ENCODE results near the gene MYEOV. TPM values are rescaled to one million over a fixed set of nuclear protein-coding genes. Genes with fewer than 3 reads are reported as not detected.

The MYEOV gene
- total and polyA plus RNA-seq, 9 of the 15 experiments (the other 6 are each of a cell fraction or from before 2014, with no cell fraction given) = 10.2 to 133 (median 32.2) TPM

DNA sequence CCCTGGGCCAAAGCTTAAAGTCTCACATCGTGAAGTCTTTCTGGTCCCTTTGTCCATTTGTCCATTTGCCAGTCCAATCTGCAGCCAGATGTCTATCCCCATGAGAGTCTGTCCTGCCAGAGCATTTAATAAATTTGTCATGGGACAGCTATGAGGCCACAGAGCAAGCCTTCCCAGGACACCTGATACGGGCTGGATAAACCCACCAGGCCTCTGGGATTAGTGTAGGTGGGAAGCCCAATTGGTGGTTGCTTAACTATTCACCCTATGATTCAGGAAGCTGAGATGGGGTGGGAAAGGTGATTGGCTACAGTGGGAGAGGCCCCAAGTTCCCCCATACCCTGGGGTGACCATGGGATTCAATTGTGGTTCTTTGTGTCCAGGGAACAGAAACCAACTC, 39.9 kb downstream of the MYEOV start:
- POLR2A ChIA-PET = interaction anchor here (0.8 to 0.9 kb wide), 2 partner anchors 9 to 268 kb away, joined by 4 read pairs; no protein-coding TSS in a partner anchor
- 65% methylated on average over 2 of the region's 2 CpGs for WGBS (ENCODE audit: insufficient coverage, low coverage, missing lambda C conversion rate)
- in situ Hi-C loops (cut with MboI) (no loop called here), intact Hi-C loops (cut with micrococcal nuclease) (no loop called here)
- CTCF ChIA-PET (ENCODE audit: low intra/inter-chr PET ratio) = no interaction called here
- Histone ChIP-seq H2AFZ (ENCODE audit: low read depth, low read length) (no peak overlapping the region), H3K4me2 (ENCODE audit: insufficient read depth, low read length) (no peak overlapping the region), H3K27ac (ENCODE audit: extremely low read depth, low read depth, low read length) (no peak overlapping the region), H4K20me1 (replicated peaks; ENCODE audit: control insufficient read depth, insufficient read depth, low read length) (0 out of 2 replicates have a peak, but pooled peaks cover 6% of the 10 kb centered on the region), H3K4me1 (replicated peaks in 1 of 2; ENCODE audit: control insufficient read depth in 2 of 2, insufficient read depth in 2 of 2, low read length in 2 of 2) (peaks cover 0 to 16% of the 10 kb centered on the region in 2 experiments; a peak in 4 of 5 replicates), H3K9me3 (replicated peaks; ENCODE audit: control insufficient read depth, insufficient read depth, low read depth, low read length) (no peaks in the 10 kb centered on the region), H3K9me1 (ENCODE audit: control insufficient read depth, insufficient read depth, low read length) (peaks cover 6% of the 10 kb centered on the region), H3K4me3 (no peak overlapping the region), H3K27me3 (ENCODE audit: control insufficient read depth in 2 of 2, insufficient read depth in 2 of 2, low read length in 2 of 2) (no peaks in the 10 kb centered on the region; a peak in 1 of 5 replicates), H3K79me2 (ENCODE audit: control insufficient read depth, insufficient read depth, low read length) (peaks cover 37% of the 10 kb centered on the region), H3K36me3 (ENCODE audit: control insufficient read depth, insufficient read depth, low read length) (no peaks in the 10 kb centered on the region; the same call in 2 of the 3 replicates), H3K9ac (ENCODE audit: insufficient read depth in 1 of 2, low read depth in 2 of 2, low read length in 2 of 2) (no peak overlapping the region)
- no peak for ATAC-seq
- no peak for FAIRE-seq
- DNase-seq (ENCODE audit: extremely low read depth in 1 of 4, low spot score in 3 of 4) = no peak
- no peak for TF ChIP-seq ZNF165 (CRISPR knock-in tag; IDR thresholded peaks at IDR 0.05; ENCODE audit: borderline replicate concordance)
- TF ChIP-seq MAFF (IDR thresholded peaks at IDR 0.05; ENCODE audit: low read length) = no peak
- TF ChIP-seq ZNF408 (CRISPR knock-in tag; IDR thresholded peaks at IDR 0.05; ENCODE audit: low read depth) = no peak
- no peak for TF ChIP-seq PATZ1 (CRISPR knock-in tag; IDR thresholded peaks at IDR 0.05; ENCODE audit: borderline replicate concordance)
- TF ChIP-seq GABPB1 (CRISPR knock-in tag; IDR thresholded peaks at IDR 0.05) = no peak
- no peak for TF ChIP-seq PHF20 (IDR thresholded peaks at IDR 0.05; ENCODE audit: partially characterized antibody)
- no peak for TF ChIP-seq CAMTA2 (CRISPR knock-in tag; conservative IDR thresholded peaks at IDR 0.05)
- no peak for TF ChIP-seq FOSL1 (tag; conservative IDR thresholded peaks at IDR 0.05)
- TF ChIP-seq NFE2 (IDR thresholded peaks at IDR 0.05; ENCODE audit: low read depth) = no peak
- no peak for TF ChIP-seq ZNF436 (CRISPR knock-in tag; IDR thresholded peaks at IDR 0.05)
- no peak for TF ChIP-seq ZNF589 (CRISPR knock-in tag; IDR thresholded peaks at IDR 0.05; ENCODE audit: low read depth)
- no peak for TF ChIP-seq MYC (IDR thresholded peaks at IDR 0.05; ENCODE audit: low read depth, low read length)
- TF ChIP-seq MYC (CRISPR knock-in tag; IDR thresholded peaks at IDR 0.05; ENCODE audit: borderline replicate concordance, low read depth) = no peak
- TF ChIP-seq MCM3 (IDR thresholded peaks at IDR 0.05) = no peak
- no TSS peak for BruUV-seq (replicated peaks)

Measured in K562 (cell line).